ENCODE results near the gene PRSS53. TPM values are rescaled to one million over a fixed set of nuclear protein-coding genes. Genes with fewer than 3 reads are reported as not detected.

The PRSS53 gene
- 0.81 and 1.6 TPM in 2 replicates for total RNA-seq

GRCh38 chr16:31088459-31089183, at the start of gene PRSS53:
Gene PRSS53, minus strand, starts transcription at chr16:31088943. Its CDS starts 134 bp downstream, at chr16:31088809.

GRCh38 chr16:31135535-31136286, 47.0 kb upstream of the PRSS53 start, which contains the start of gene PRSS8:
Gene PRSS8, minus strand, starts transcription at chr16:31135727. Its CDS starts 229 bp downstream, at chr16:31135498.

GRCh38 chr16:31117384-31118222, 28.9 kb upstream of the PRSS53 start, which contains the start of gene KAT8:
Gene KAT8, plus strand, starts transcription at chr16:31117664. Its CDS starts 18 bp downstream, at chr16:31117682.

GRCh38 chr16:31108035-31108793, 19.5 kb upstream of the PRSS53 start, which contains the start of gene BCKDK:
Gene BCKDK, plus strand, starts transcription at chr16:31108386. Its CDS starts 838 bp downstream, at chr16:31109224.

GRCh38 chr16:31094424-31095120, 5.8 kb upstream of the PRSS53 start, which contains the start of gene VKORC1:
Gene VKORC1, minus strand, starts transcription at chr16:31094797. Its CDS starts 68 bp downstream, at chr16:31094729.

GRCh38 chr16:31073970-31074813, 14.6 kb downstream of the PRSS53 start, which contains the start of the genes ZNF646 and ZNF668:
Gene ZNF646, plus strand, starts transcription at chr16:31074422. Its CDS starts 1,903 bp downstream, at chr16:31076325.
Gene ZNF668, minus strand, starts transcription at chr16:31074240. Its CDS starts 9,781 bp downstream, at chr16:31064459.

Other genes with a start within 250 kb of the PRSS53 start
- 23.1 and 27.8 TPM in 2 replicates for gene BCL7C, start 194.9 kb downstream of the PRSS53 start, total RNA-seq
- gene CTF1, start 192.3 kb downstream of the PRSS53 start, total RNA-seq = under 0.01 and 0.19 TPM in 2 replicates
- gene FBXL19, start 165.4 kb downstream of the PRSS53 start, total RNA-seq = 14.0 and 15.2 TPM in 2 replicates
- 13.5 and 16.0 TPM in 2 replicates for gene ORAI3, start 139.9 kb downstream of the PRSS53 start, total RNA-seq
- gene SETD1A, start 131.2 kb downstream of the PRSS53 start, total RNA-seq = 1.6 and 5.4 TPM in 2 replicates
- 17.3 and 22.2 TPM in 2 replicates for gene HSD3B7, start 103.7 kb downstream of the PRSS53 start, total RNA-seq
- gene STX1B, start 78.3 kb downstream of the PRSS53 start, total RNA-seq = 1.1 TPM in 1 of 2 replicates, not detected in the other
- gene STX4, start 55.4 kb downstream of the PRSS53 start, total RNA-seq = 19.3 and 35.1 TPM in 2 replicates
- 5.7 and 6.3 TPM in 2 replicates for gene ZNF668, start 14.7 kb downstream of the PRSS53 start, total RNA-seq
- 7.8 and 16.0 TPM in 2 replicates for gene ZNF646, start 14.5 kb downstream of the PRSS53 start, total RNA-seq
- gene VKORC1, start 5.9 kb upstream of the PRSS53 start, total RNA-seq = 59.1 and 60.7 TPM in 2 replicates
- 12.3 and 19.4 TPM in 2 replicates for gene BCKDK, start 19.4 kb upstream of the PRSS53 start, total RNA-seq
- 27.8 and 36.9 TPM in 2 replicates for gene KAT8, start 28.7 kb upstream of the PRSS53 start, total RNA-seq
- gene PRSS8, start 46.8 kb upstream of the PRSS53 start, total RNA-seq = not detected in 2 replicates
- gene PRSS36, start 61.1 kb upstream of the PRSS53 start, total RNA-seq = 0.31 TPM in 1 of 2 replicates, not detected in the other
- 29.5 and 62.4 TPM in 2 replicates for gene FUS, start 91.2 kb upstream of the PRSS53 start, total RNA-seq
- 39.4 and 93.4 TPM in 2 replicates for gene PYCARD, start 113.8 kb upstream of the PRSS53 start, total RNA-seq
- not detected in 2 replicates for gene TRIM72, start 125.2 kb upstream of the PRSS53 start, total RNA-seq
- not detected in 2 replicates for gene PYDC1, start 128.2 kb upstream of the PRSS53 start, total RNA-seq
- gene ITGAM, start 171.0 kb upstream of the PRSS53 start, total RNA-seq = 0.25 TPM in 1 of 2 replicates, not detected in the other